SU-DHL-6 (cell line): Measurements from ENCODE around the gene DOCK9.

Experiments used
- H2AFZ ChIP-seq: fragments of 200-600 bp; sonication (generic); 2 replicates; pipeline ENCODE4 v1.6.1; 2014; ENCODE audit warnings: low read depth, mild to moderate bottlenecking, moderate library complexity, mixed read lengths, antibody characterized with exemption, low read length; ENCODE audit not compliant: severe bottlenecking
- H3F3A ChIP-seq: fragments of 200-600 bp; shearing (Covaris generic); 2 replicates; pipeline ENCODE4 v1.6.0; 2016; ENCODE audit warnings: antibody characterized with exemption, mild to moderate bottlenecking; ENCODE audit not compliant: insufficient read depth
- H3K27ac ChIP-seq: fragments of 200-600 bp; sonication (generic); 2 replicates; pipeline ENCODE4 v1.5.1; 2016; ENCODE audit warnings: low read depth, mild to moderate bottlenecking, low read length, moderate library complexity, mixed read lengths
- H3K27me3 ChIP-seq: fragments of 200-600 bp; sonication (generic), shearing (Covaris generic); 2 replicates; pipeline ENCODE4 v1.6.0; 2014; ENCODE audit warnings: mild to moderate bottlenecking, low read length
- H3K36me3 ChIP-seq: fragments of 200-600 bp; sonication (generic); 2 replicates; pipeline ENCODE4 v1.6.1; 2014; ENCODE audit warnings: mild to moderate bottlenecking, low read length, mixed read lengths
- H3K4me2 ChIP-seq: fragments of 300-600, 200-600 bp; shearing (Covaris generic), sonication (generic); 2 replicates; pipeline ENCODE4 v1.6.0; 2014; ENCODE audit warnings: low read length, low read depth, mild to moderate bottlenecking; ENCODE audit not compliant: poor library complexity, severe bottlenecking
- H3K4me3 ChIP-seq: fragments of 200-600 bp; sonication (generic); 2 replicates; pipeline ENCODE4 v1.5.1; 2014; ENCODE audit warnings: antibody characterized with exemption, low read length, mild to moderate bottlenecking, mixed read lengths; ENCODE audit not compliant: insufficient read depth, poor library complexity, severe bottlenecking
- H3K79me2 ChIP-seq: fragments of 200-600 bp; sonication (generic); 2 replicates; pipeline ENCODE4 v1.6.1; 2014; ENCODE audit warnings: mild to moderate bottlenecking, low read length, moderate library complexity; ENCODE audit not compliant: insufficient read depth
- H3K9ac ChIP-seq: fragments of 200-600 bp; sonication (generic); 2 replicates; pipeline ENCODE4 v1.7.0; 2014; ENCODE audit warnings: mild to moderate bottlenecking, low read length
- H3K9me2 ChIP-seq: fragments of 200-600 bp; sonication (generic); replicated peaks from 2 replicates; pipeline ENCODE4 v1.6.1; 2014; ENCODE audit warnings: low read length; ENCODE audit not compliant: insufficient read depth
- H3K9me3 ChIP-seq: fragments of 200-600 bp; sonication (generic); 2 replicates; pipeline ENCODE4 v1.6.1; 2014; ENCODE audit warnings: low read length, mixed read lengths; ENCODE audit not compliant: insufficient read depth
- H4K20me1 ChIP-seq: fragments of 200-600 bp; sonication (generic); 2 replicates; pipeline ENCODE4 v1.6.1; 2014; ENCODE audit warnings: low read depth, mild to moderate bottlenecking, antibody characterized with exemption, low read length, moderate library complexity, mixed read lengths
- EZH2phosphoT487 ChIP-seq: fragments of 200-600 bp; sonication (generic), shearing (Covaris generic); conservative IDR thresholded peaks from 2 replicates; pipeline ENCODE4 v1.6.1; 2018; ENCODE audit warnings: mild to moderate bottlenecking, antibody characterized with exemption, low read length, moderate library complexity, mixed read lengths
- TF ChIP-seq, protein P1 (sequence below): fragments of 200-600 bp; sonication (generic); IDR thresholded peaks from one replicate; pipeline ENCODE4 v1.5.1; 2017; ENCODE audit warnings: antibody characterized with exemption, mild to moderate bottlenecking, low read length, moderate library complexity; ENCODE audit not compliant: insufficient read depth, poor library complexity, severe bottlenecking

Gene DOCK9

DNA sequence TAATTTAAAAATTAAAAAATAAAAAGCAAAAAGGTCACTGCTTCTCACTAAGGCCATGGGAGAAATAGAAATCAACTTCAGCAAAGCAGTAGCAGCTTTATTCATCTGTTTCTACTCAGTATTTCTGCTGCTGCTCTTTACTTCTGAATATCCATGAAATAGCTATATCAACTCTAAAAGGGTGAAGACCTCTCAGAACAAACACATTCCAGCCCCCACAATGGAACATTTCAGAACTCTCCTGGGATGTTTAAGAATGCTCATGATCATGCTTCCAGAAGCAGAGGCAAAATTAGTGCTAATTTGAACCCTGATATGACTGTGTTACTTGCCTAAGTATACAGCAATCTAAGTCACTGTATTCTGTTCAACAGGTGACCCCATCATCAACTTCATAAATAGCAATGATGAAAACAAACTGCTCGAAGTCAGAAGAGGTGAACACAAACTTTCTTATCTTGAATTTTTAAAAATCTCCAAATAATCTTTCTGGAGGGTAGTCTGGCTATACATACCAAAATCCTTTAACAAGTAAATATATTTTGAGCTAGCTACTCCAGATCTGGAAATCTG, 29.6 kb upstream of the DOCK9 start:
- no peaks in the 10 kb centered on the region for H4K20me1 ChIP-seq
- no peaks in the 10 kb centered on the region for H3F3A ChIP-seq

DNA sequence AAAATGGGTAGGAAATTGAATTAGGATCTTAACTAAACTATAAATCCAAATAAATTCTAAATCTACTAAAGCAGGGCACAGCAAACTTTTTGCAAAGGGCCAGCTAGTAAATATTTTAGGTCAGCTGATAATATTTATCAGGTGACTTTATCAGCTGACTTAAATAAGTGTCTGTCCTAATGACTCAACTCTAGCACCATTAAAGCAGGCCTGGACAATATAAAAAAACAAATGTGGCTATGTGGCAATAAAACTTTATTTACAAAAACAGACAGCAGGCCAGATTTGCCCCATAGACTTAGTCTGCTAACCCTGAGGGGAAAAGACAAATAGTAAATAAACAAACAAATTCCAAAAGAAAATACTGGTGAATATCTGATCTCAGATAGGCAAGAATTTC, 27.7 kb upstream of the DOCK9 start:
- Histone ChIP-seq H3K36me3 (no peaks in the 10 kb centered on the region), H2AFZ (no peak overlapping the region), H3K4me3 (no peak overlapping the region), H3K4me2 (no peak overlapping the region), H3K9me2 (no peaks in the 10 kb centered on the region), H4K20me1 (no peaks in the 10 kb centered on the region), H3K9me3 (no peaks in the 10 kb centered on the region), H3K27me3 (no peaks in the 10 kb centered on the region), H3K9ac (no peak overlapping the region), H3K27ac (no peak overlapping the region), H3K79me2 (no peaks in the 10 kb centered on the region), H3F3A (no peaks in the 10 kb centered on the region)
- TF ChIP-seq, protein P1, sequence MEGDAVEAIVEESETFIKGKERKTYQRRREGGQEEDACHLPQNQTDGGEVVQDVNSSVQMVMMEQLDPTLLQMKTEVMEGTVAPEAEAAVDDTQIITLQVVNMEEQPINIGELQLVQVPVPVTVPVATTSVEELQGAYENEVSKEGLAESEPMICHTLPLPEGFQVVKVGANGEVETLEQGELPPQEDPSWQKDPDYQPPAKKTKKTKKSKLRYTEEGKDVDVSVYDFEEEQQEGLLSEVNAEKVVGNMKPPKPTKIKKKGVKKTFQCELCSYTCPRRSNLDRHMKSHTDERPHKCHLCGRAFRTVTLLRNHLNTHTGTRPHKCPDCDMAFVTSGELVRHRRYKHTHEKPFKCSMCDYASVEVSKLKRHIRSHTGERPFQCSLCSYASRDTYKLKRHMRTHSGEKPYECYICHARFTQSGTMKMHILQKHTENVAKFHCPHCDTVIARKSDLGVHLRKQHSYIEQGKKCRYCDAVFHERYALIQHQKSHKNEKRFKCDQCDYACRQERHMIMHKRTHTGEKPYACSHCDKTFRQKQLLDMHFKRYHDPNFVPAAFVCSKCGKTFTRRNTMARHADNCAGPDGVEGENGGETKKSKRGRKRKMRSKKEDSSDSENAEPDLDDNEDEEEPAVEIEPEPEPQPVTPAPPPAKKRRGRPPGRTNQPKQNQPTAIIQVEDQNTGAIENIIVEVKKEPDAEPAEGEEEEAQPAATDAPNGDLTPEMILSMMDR = no peak
- TF ChIP-seq EZH2phosphoT487 = no peak

More for the DNA sequence above, 29.6 kb upstream of the DOCK9 start:
- no peaks in the 10 kb centered on the region for H3K79me2 ChIP-seq
- H3K9ac ChIP-seq = no peak overlapping the region
- no peak overlapping the region for H3K27ac ChIP-seq
- H3K9me2 ChIP-seq = no peaks in the 10 kb centered on the region
- no peak overlapping the region for H2AFZ ChIP-seq
- H3K9me3 ChIP-seq = no peaks in the 10 kb centered on the region
- H3K4me3 ChIP-seq = no peak overlapping the region
- no peaks in the 10 kb centered on the region for H3K36me3 ChIP-seq
- no peaks in the 10 kb centered on the region for H3K27me3 ChIP-seq
- H3K4me2 ChIP-seq = no peak overlapping the region
- no peak for TF ChIP-seq EZH2phosphoT487
- TF ChIP-seq, protein P1 = no peak

DNA sequence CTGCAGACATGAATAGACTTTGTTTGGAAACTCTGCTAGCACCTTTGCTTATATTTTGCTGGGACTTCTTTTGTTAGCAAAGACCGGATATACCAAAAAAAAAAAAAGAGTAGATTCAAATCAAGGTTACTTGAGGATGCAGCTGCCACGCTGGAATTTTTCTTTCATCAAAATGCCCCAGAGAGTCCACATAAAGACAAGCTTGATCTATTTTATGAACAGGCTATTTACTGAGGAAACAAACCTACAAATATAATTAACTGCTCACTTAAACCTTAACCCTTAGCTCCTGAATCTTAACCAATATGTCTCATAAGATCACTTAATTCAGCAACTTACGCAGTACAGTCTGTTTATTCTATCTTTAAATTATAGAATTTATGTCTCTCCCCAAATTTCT, 27.1 kb upstream of the DOCK9 start:
- H4K20me1 ChIP-seq = no peaks in the 10 kb centered on the region
- H3K27me3 ChIP-seq = no peaks in the 10 kb centered on the region
- no peak for TF ChIP-seq EZH2phosphoT487
- TF ChIP-seq, protein P1 = no peak
- H3K9me3 ChIP-seq = no peaks in the 10 kb centered on the region
- H3F3A ChIP-seq = no peaks in the 10 kb centered on the region
- no peak overlapping the region for H3K9ac ChIP-seq
- H3K79me2 ChIP-seq = no peaks in the 10 kb centered on the region
- no peak overlapping the region for H3K4me3 ChIP-seq
- H3K9me2 ChIP-seq = no peaks in the 10 kb centered on the region
- H3K4me2 ChIP-seq = no peak overlapping the region
- no peak overlapping the region for H2AFZ ChIP-seq
- H3K27ac ChIP-seq = no peak overlapping the region
- no peaks in the 10 kb centered on the region for H3K36me3 ChIP-seq
